ENCODE results near the gene NRXN2.

Gene NRXN2

GRCh38 chr11:64613648-64614047 lies 109.3 kb downstream of the NRXN2 start:
- no peak for TF ChIP-seq CTCF (conservative IDR thresholded peaks at IDR 0.05; ENCODE audit: low read depth, low read length)
- H3K4me2 ChIP-seq: no peak overlapping the region
- H2AFZ ChIP-seq (ENCODE audit: low read depth): no peak overlapping the region
- no peak overlapping the region for H3K4me3 ChIP-seq (IDR thresholded peaks at IDR 0.05; ENCODE audit: insufficient read depth, low read depth, low read length)
- no peak overlapping the region for H3K9ac ChIP-seq
- H4K20me1 ChIP-seq (ENCODE audit: insufficient read depth): no peaks in the 10 kb centered on the region
- no peak overlapping the region for H3K27ac ChIP-seq
- H3K36me3 ChIP-seq (ENCODE audit: insufficient read depth): no peaks in the 10 kb centered on the region
- peaks cover 27% of the 10 kb centered on the region; the same call in 1 of the 2 replicates for H3K27me3 ChIP-seq (ENCODE audit: insufficient read depth, low read depth)
- H3K4me1 ChIP-seq (ENCODE audit: low read depth, poor library complexity, severe bottlenecking): no peaks in the 10 kb centered on the region
- H3K79me2 ChIP-seq (ENCODE audit: insufficient read depth, low read depth): no peaks in the 10 kb centered on the region

- H3K9ac ChIP-seq: no peak overlapping the region
- no peaks in the 10 kb centered on the region for H3K4me1 ChIP-seq (ENCODE audit: low read depth, poor library complexity, severe bottlenecking)
- H3K27me3 ChIP-seq (ENCODE audit: insufficient read depth, low read depth): peaks cover 40% of the 10 kb centered on the region
- H3K27ac ChIP-seq: no peak overlapping the region
- H3K4me2 ChIP-seq: no peak overlapping the region
- H3K36me3 ChIP-seq (ENCODE audit: insufficient read depth): no peaks in the 10 kb centered on the region
- no peak for TF ChIP-seq CTCF (conservative IDR thresholded peaks at IDR 0.05; ENCODE audit: low read depth, low read length)
- no peaks in the 10 kb centered on the region for H4K20me1 ChIP-seq (ENCODE audit: insufficient read depth)
- no peaks in the 10 kb centered on the region for H3K79me2 ChIP-seq (ENCODE audit: insufficient read depth, low read depth)
- H3K4me3 ChIP-seq (IDR thresholded peaks at IDR 0.05; ENCODE audit: insufficient read depth, low read depth, low read length): no peak overlapping the region
- no peak overlapping the region for H2AFZ ChIP-seq (ENCODE audit: low read depth)
Measured at GRCh38 chr11:64611869-64612646, 110.9 kb downstream of the NRXN2 start.

- Histone ChIP-seq H3K4me3 (IDR thresholded peaks at IDR 0.05; ENCODE audit: insufficient read depth, low read depth, low read length) (no peak overlapping the region), H3K79me2 (ENCODE audit: insufficient read depth, low read depth) (no peaks in the 10 kb centered on the region), H3K4me2 (no peak overlapping the region), H3K27ac (no peak overlapping the region), H3K4me1 (ENCODE audit: low read depth, poor library complexity, severe bottlenecking) (no peaks in the 10 kb centered on the region), H3K36me3 (ENCODE audit: insufficient read depth) (no peaks in the 10 kb centered on the region), H2AFZ (ENCODE audit: low read depth) (no peak overlapping the region), H3K27me3 (ENCODE audit: insufficient read depth, low read depth) (peaks cover 46% of the 10 kb centered on the region), H3K9ac (no peak overlapping the region), H4K20me1 (ENCODE audit: insufficient read depth) (no peaks in the 10 kb centered on the region)
- TF ChIP-seq CTCF (conservative IDR thresholded peaks at IDR 0.05; ENCODE audit: low read depth, low read length): no peak
Measured at GRCh38 chr11:64611176-64611575, 111.8 kb downstream of the NRXN2 start.

- peaks cover 52% of the 10 kb centered on the region for H3K27me3 ChIP-seq (ENCODE audit: insufficient read depth, low read depth)
- no peak overlapping the region for H2AFZ ChIP-seq (ENCODE audit: low read depth)
- H3K9ac ChIP-seq: no peak overlapping the region
Measured at GRCh38 chr11:64610596-64610995, 112.4 kb downstream of the NRXN2 start.

More at GRCh38 chr11:64610596-64610995, 112.4 kb downstream of the NRXN2 start:
- H3K79me2 ChIP-seq (ENCODE audit: insufficient read depth, low read depth): no peaks in the 10 kb centered on the region
- H3K4me1 ChIP-seq (ENCODE audit: low read depth, poor library complexity, severe bottlenecking): no peaks in the 10 kb centered on the region
- H3K4me3 ChIP-seq (IDR thresholded peaks at IDR 0.05; ENCODE audit: insufficient read depth, low read depth, low read length): no peak overlapping the region
- H4K20me1 ChIP-seq (ENCODE audit: insufficient read depth): no peaks in the 10 kb centered on the region
- no peak for TF ChIP-seq CTCF (conservative IDR thresholded peaks at IDR 0.05; ENCODE audit: low read depth, low read length)
- H3K4me2 ChIP-seq: no peak overlapping the region
- H3K36me3 ChIP-seq (ENCODE audit: insufficient read depth): no peaks in the 10 kb centered on the region
- no peak overlapping the region for H3K27ac ChIP-seq

Measured in KMS-11 (cell line).